HepG2 (cell line): ENCODE measurements around the gene NEUROD4. TPM values are rescaled to one million over a fixed set of nuclear protein-coding genes. Genes with fewer than 3 reads are reported as not detected.

ENCODE experiments used
- CBFB ChIP-seq: sonication (generic); formaldehyde crosslinking; IDR thresholded peaks from 2 replicates; pipeline ENCODE4 v1.4.0; 2020; ENCODE audit warnings: missing genetic modification reagents
- CTCF ChIP-seq: sonication (generic); formaldehyde crosslinking; IDR thresholded peaks from 2 replicates; pipeline ENCODE4 v1.5.0; 2020; ENCODE audit warnings: mild to moderate bottlenecking, missing genetic modification reagents, moderate library complexity
- FOXA3 ChIP-seq: IDR thresholded peaks from 2 replicates; pipeline ENCODE4 v1.6.1; 2016; ENCODE audit warnings: missing genetic modification reagents, missing compliant biosample characterization
- GATAD2A ChIP-seq: IDR thresholded peaks from 2 replicates; pipeline ENCODE4 v1.6.1; 2016
- SMC3 ChIP-seq: IDR thresholded peaks from 2 replicates; pipeline ENCODE4 v1.6.1; 2011; ENCODE audit warnings: low read length, improper control_type of control experiment
- STAG1 ChIP-seq: sonication (generic); formaldehyde crosslinking; IDR thresholded peaks from 2 replicates; pipeline ENCODE4 v1.4.0; 2020; ENCODE audit warnings: missing genetic modification reagents
- THRA ChIP-seq: sonication (generic); formaldehyde crosslinking; IDR thresholded peaks from 2 replicates; pipeline ENCODE4 v1.4.0; 2020; ENCODE audit warnings: missing genetic modification reagents, borderline replicate concordance
- ZFP36 ChIP-seq: fragments of 150-350 bp; IDR thresholded peaks from 2 replicates; pipeline ENCODE4 v1.6.1; 2018; ENCODE audit warnings: borderline replicate concordance, low read length, low read depth; ENCODE audit not compliant: partially characterized antibody
- ZNF143 ChIP-seq: sonication (generic); formaldehyde crosslinking; IDR thresholded peaks from 2 replicates; pipeline ENCODE4 v1.4.0; 2020; ENCODE audit warnings: missing genetic modification reagents
- ZNF335 ChIP-seq: sonication (generic); formaldehyde crosslinking; IDR thresholded peaks from 2 replicates; pipeline ENCODE4 v1.4.0; 2020; ENCODE audit warnings: missing genetic modification reagents
- ZNF407 ChIP-seq: sonication (generic); formaldehyde crosslinking; IDR thresholded peaks from one replicate; pipeline ENCODE4 v1.5.1; 2020; ENCODE audit warnings: mild to moderate bottlenecking, missing genetic modification reagents; ENCODE audit errors: not compliant biosample characterization
- ZNF691 ChIP-seq: sonication (generic); formaldehyde crosslinking; IDR thresholded peaks from 2 replicates; pipeline ENCODE4 v1.4.0; 2020; ENCODE audit warnings: missing genetic modification reagents, low read depth, mild to moderate bottlenecking, borderline replicate concordance
- polyA plus RNA-seq, 8 experiments: library from polyadenylated mRNA; depleted of rRNA in 3 of 8; stranded (reverse) in 7 of 8; unstranded in 1 of 8; fragments of >200 nt; fragmentation: Illumina TruSeq in 4 of 8; extraction: Trizol in 4 of 8; gene quantifications; 2 replicates each; pipeline versions ENCODE4 v1.2.1 to v1.2.3, GENCODE V29; 2011 to 2016; ENCODE audit warnings: low read depth in 4 of 8, missing spikeins in 1 of 8, mixed read lengths in 1 of 8; ENCODE audit not compliant: insufficient read depth in 1 of 8
- total RNA-seq, 5 experiments: library from RNA; depleted of rRNA; stranded (reverse); fragments of >200 nt; fragmentation: Illumina TruSeq; extraction: Trizol; gene quantifications; 2 replicates each; pipeline ENCODE4 v1.2.3, GENCODE V29; 2016; ENCODE audit warnings: low read depth in 1 of 5

The NEUROD4 gene
- total and polyA plus RNA-seq, 2 of the 13 experiments (the other 11 are each of a cell fraction or from before 2014, with no cell fraction given) = not detected

- TF ChIP-seq ZNF407 = no peak
- TF ChIP-seq ZNF143 (CRISPR knock-in tag) = no peak
- TF ChIP-seq CBFB (CRISPR knock-in tag) = no peak
- TF ChIP-seq FOXA3 (CRISPR knock-in tag) = no peak
- TF ChIP-seq GATAD2A (CRISPR knock-in tag) = no peak
- TF ChIP-seq THRA (CRISPR knock-in tag) = 0 out of 2 replicates have a peak, but pooled peaks have one; percentile 14
- TF ChIP-seq STAG1 (CRISPR knock-in tag) = peak; percentile 17; the same call in 1 of the 2 replicates
- TF ChIP-seq CTCF (CRISPR knock-in tag) = peak; percentile 65
- TF ChIP-seq ZNF335 (CRISPR knock-in tag) = no peak
- no peak for TF ChIP-seq ZFP36
- TF ChIP-seq SMC3 = peak; percentile 35; the same call in 1 of the 2 replicates
- no peak for TF ChIP-seq ZNF691
Observed at GRCh38 chr12:55068416-55069010, 48.7 kb downstream of the NEUROD4 start (continued).
